NCI-H146 treated with DMSO at 0.1 percent for 48 hours (cell line): ENCODE results near the gene DCTN4.

ENCODE experiments used
- DNase-seq: peaks from one replicate; lab custom pipeline; 2025; ENCODE audit not compliant: unreplicated experiment; lab: John Stamatoyannopoulos, UW

The DCTN4 gene

DNA sequence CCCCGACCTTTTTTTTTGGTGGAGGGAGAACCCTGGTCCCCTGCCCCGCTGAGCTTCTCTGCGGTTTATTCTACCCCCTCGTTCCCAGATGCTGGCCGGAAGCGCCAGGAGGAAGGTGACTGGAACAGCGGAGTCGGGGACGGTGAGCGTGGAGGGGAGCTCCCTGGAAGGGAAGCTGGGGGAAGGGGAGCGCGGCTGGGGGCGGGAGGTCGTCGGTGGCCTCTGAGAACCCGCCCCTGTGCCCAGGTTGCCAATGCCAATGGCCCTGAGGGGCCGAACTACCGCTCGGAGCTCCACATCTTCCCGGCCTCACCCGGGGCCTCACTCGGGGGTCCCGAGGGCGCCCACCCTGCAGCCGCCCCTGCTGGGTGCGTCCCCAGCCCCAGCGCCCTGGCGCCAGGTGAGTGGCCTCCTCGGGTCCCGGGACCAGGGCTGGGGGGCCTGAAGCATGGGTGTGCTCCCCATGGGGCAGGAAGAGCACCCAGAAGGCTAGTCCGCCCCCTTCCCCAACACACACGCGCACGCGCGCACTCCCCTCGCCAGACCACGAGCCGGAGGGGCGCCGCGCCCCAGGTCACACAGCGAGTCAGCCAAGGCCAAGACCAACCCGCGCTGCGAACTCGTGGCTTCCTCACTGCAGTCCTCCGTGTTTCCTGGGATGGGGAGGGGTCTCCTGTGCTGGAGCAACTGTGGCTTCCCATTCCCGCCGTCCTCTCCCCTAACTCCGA is 87.1 kb downstream of the DCTN4 start:
- no peak for DNase-seq

DNA sequence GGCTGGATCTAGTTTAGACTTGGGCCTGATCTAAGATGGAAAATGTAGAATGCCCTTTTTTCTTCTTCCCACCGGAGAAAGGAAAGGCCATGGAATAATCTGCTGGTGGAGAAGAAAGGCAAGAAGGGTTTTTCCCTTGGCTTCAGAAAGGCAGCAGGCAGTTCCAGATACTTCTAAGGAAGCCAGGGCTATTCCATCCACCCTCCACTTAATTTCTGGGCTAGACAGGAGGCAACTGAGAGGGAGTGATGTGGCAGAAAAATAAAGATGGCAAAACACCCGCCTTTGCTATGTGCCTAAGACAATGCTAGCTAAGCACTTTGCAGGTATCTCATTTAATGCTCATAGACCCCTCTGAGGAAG is 87.9 kb downstream of the DCTN4 start:
- no peak for DNase-seq

GRCh38 chr5:150670275-150670947 is 88.4 kb downstream of the DCTN4 start:
- DNase-seq: no peak

DNA sequence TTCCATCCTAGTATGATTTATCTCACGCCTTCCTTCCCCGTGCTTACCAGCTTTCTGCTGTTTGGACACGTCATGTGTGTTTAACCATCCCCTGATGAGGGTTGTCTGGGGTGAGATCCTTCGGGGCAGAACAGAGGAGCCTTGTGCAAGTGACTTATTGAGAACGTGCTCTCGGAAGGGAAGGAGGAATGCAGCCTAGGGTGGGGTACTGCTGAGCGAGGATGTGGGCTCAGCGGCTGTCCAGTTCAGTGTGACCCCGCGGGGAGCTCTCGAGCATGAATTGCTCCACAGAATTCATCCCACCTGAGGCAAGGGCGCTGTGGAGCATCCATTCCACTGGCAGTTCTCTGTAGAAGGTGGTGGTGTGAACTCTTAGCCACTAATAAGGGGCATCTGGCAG is 93.8 kb downstream of the DCTN4 start:
- DNase-seq: no peak

DNA sequence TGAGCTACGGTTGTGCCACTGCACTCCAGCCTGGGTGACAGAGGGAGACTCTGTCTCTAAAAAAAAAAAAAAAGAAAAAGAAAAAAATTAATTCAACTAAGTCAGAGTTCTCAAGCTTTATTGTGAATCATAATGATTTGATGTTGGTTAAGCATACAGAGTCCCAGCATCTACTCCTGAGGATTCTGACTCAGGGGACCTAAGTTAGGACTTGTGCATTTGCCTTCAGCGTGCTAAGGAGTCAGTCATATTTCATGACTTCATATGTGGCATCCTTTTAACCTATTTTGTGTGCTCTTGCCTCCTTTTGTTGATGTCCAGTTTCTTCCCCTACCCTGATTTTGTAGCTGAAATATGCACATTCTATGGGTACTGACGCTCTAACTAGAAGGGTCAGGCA is 94.9 kb downstream of the DCTN4 start:
- DNase-seq: no peak

DNA sequence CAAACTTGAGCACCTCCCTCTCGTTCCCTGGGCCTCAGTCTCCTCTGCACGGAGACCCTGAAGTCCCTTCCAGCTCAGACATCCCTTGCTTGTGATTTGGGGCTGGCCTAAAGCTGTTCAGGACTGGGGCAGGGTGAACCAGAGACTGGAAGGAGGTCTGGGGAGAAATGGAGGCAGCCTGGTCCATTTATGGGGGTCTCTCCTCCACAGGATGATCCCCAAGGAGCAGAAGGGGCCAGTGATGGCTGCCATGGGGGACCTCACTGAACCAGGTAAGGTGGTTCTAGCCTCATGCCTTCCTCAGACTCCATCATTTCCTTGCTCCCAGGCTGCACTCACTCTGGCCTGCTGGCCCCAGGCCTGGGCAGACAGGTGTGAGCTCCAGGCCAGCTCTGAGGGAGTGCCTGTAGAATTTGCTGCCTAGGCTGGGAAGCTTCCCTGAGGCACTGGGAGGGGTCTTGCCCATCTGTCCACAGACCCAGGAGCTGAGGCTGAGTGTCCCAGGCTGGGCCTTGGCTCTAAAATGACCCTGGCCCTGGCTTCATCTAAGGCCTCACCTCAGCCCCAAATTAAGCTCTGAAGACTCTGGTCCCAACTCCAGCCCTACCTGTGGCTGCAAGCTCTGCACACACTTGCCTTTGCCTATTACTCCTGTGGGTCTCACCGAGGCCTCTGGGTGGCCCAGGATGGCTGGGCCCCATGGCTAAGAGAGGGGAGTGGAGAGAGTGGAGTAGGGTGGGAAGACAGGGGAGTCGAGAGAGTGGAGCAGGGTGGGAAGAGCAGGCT is 95.9 kb downstream of the DCTN4 start:
- no peak for DNase-seq

DNA sequence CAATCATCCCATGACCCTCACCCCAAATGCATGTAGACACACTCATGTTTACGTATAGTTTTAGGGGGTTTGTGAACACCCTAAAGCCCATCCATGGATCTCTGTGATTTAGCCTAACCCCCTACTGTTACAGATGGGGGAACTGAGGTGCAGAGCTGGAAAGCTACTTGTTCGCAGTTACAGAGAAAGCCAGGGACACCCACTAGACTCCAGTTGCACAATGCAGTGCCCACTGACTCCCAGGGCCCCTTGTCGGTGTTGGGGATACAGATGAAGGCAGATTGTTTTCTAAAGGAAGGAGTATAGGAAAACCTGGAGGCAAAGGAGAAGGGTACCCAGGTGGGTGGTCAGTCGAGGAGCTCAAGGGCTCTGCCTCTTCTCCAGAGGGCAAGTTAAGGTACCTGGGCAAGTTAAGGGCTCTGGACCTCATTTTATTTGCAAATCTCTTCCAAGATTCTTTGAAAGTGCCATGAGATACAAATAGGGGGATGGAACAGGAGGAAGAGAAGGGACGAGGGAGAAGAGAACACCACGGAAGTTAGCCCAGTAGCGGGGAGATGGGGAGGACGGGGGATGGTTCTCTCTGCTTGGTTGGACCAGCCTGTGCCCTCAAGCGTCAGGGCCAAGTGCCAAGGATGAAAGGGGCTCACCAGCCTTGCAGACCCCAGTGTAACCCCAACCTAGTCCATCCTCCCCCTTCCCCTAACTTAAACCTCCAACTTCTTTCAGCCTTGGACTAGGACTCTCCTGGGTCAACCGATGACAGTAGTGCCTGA is 96.8 kb downstream of the DCTN4 start:
- DNase-seq: no peak

GRCh38 chr5:150661086-150661485 is 97.7 kb downstream of the DCTN4 start, which contains the start of gene MYOZ3:
Gene MYOZ3 (plus strand): TSS chr5:150661251. CDS start chr5:150662942, 1,691 bp downstream.
- DNase-seq: no peak

- DNase-seq: no peak
Measured at GRCh38 chr5:150660108-150660831, 98.5 kb downstream of the DCTN4 start.

DNA sequence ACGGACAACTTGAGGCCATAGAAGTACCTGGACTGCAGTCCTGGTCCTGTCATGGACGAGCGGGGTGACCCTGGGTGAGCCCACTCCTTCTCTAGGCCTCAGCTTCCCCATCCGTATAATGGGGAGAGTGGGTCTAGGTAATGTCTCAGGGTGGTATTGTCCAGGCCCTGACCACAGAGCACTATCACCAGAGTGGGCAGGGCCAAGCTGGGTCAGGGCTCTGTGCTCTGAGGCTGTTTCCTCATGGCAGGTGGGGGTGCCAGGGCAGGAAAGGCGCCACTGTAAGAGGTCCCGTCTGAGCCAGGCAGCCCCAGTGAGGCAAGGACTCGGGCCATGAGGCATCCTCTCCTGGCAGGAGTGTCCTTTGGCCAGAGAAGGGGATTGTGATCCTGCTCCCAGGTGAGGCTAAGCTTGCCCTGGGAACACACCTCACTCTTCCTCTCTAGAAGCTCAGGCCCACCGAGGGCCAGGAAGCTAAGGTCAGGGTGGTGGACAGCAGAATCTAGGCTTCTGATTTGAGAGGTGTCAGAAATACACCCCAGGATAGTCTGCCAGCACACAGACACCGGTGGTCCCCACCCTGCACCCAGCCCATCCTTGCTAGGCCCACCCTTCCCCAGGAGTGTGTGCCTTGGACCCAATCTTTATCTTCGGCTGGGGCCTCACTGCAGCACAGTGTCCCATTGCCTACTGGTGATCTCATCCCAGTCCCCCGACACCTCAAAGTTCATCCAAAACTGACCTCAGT is 99.3 kb downstream of the DCTN4 start:
- no peak for DNase-seq

GRCh38 chr5:150658699-150659265 is 100.0 kb downstream of the DCTN4 start:
- no peak for DNase-seq
